ENCODE results near the gene ZFYVE9.

DNA sequence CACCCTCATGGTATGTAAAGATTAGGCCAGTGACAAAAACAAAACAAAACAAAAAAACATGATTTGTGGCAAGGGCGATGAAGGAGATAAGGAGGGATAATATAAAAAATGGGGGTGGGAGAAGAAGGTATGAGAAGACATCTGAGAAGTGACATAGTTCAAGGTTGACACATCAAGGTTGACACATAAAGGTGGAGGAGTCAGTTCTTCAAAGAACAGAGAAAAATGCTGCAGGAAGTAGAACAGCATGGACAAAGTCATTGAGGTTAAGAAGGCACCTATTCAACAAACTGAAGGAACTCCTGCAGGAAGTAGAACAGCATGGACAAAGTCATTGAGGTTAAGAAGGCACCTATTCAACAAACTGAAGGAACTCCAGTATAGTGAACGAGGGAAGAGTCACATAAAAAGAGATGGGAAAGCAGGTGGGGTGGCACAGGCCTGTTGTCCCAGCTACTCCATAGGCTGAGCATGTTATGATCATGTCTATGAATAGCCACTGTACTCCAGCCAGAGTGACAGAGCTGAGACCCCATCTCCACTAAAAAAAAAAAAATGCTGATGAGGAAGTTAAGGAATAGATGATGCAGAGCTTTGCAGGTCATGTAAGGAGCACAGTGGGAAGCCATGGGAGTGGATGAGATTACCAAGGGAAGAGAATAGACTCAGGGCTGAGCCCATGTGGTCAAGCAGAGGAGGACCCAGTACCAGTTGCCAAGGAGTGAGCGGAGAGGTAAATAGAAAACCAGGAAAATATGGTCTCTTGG is 101.5 kb downstream of the ZFYVE9 start:
- TF ChIP-seq, protein P1, sequence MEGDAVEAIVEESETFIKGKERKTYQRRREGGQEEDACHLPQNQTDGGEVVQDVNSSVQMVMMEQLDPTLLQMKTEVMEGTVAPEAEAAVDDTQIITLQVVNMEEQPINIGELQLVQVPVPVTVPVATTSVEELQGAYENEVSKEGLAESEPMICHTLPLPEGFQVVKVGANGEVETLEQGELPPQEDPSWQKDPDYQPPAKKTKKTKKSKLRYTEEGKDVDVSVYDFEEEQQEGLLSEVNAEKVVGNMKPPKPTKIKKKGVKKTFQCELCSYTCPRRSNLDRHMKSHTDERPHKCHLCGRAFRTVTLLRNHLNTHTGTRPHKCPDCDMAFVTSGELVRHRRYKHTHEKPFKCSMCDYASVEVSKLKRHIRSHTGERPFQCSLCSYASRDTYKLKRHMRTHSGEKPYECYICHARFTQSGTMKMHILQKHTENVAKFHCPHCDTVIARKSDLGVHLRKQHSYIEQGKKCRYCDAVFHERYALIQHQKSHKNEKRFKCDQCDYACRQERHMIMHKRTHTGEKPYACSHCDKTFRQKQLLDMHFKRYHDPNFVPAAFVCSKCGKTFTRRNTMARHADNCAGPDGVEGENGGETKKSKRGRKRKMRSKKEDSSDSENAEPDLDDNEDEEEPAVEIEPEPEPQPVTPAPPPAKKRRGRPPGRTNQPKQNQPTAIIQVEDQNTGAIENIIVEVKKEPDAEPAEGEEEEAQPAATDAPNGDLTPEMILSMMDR (IDR thresholded peaks at IDR 0.05) = no peak
- TF ChIP-seq POLR2A (IDR thresholded peaks at IDR 0.05) = no peak
